ENCODE data around the gene ATXN7.

- TF ChIP-seq CTCF (IDR thresholded peaks at IDR 0.05 in 2 of 3, conservative IDR thresholded peaks at IDR 0.05 in 1 of 3; ENCODE audit: borderline replicate concordance in 1 of 3, insufficient read depth in 1 of 3, low read depth in 2 of 3, low read length in 2 of 3) (no peak), POLR2AphosphoS5 (IDR thresholded peaks at IDR 0.05; ENCODE audit: low read depth, low read length) (no peak), CEBPB (IDR thresholded peaks at IDR 0.05; ENCODE audit: low read depth) (no peak), POLR2A (IDR thresholded peaks at IDR 0.05; ENCODE audit: borderline replicate concordance, extremely low read depth, insufficient read depth, insufficient read length) (no peak), EZH2phosphoT487 (IDR thresholded peaks at IDR 0.05; ENCODE audit: borderline replicate concordance) (no peak), ZNF274 (IDR thresholded peaks at IDR 0.05; ENCODE audit: low read depth, low read length) (no peak), SRF (IDR thresholded peaks at IDR 0.05; ENCODE audit: low read depth) (no peak)
Observed at GRCh38 chr3:64029287-64029686, 165.6 kb downstream of the ATXN7 start.

Measured in HCT116 (cell line).